Fibroblast of pulmonary artery (primary cell): Measurements from ENCODE around the gene EPS15.
"Not testable (repeated sequence)": the region's sequence is repeated elsewhere in the genome, so short reads cannot be mapped to it uniquely, and the experiment has no call there.

Experiments
- DNase-seq: peaks from one replicate; pipeline ENCODE4 v3.0.0-alpha.2; 2010; ENCODE audit warnings: low read depth
- H3K4me3 ChIP-seq: replicated peaks from 2 replicates; pipeline ENCODE4 v1.5.1; 2011; ENCODE audit warnings: low read depth, mild to moderate bottlenecking, control low read depth, low read length, moderate library complexity
- TF ChIP-seq, protein P1 (sequence below): IDR thresholded peaks from 2 replicates; pipeline ENCODE4 v1.5.1; 2011; ENCODE audit warnings: mild to moderate bottlenecking, control low read depth, low read length, inconsistent platforms; ENCODE audit errors: missing control alignments

EPS15 gene

DNA sequence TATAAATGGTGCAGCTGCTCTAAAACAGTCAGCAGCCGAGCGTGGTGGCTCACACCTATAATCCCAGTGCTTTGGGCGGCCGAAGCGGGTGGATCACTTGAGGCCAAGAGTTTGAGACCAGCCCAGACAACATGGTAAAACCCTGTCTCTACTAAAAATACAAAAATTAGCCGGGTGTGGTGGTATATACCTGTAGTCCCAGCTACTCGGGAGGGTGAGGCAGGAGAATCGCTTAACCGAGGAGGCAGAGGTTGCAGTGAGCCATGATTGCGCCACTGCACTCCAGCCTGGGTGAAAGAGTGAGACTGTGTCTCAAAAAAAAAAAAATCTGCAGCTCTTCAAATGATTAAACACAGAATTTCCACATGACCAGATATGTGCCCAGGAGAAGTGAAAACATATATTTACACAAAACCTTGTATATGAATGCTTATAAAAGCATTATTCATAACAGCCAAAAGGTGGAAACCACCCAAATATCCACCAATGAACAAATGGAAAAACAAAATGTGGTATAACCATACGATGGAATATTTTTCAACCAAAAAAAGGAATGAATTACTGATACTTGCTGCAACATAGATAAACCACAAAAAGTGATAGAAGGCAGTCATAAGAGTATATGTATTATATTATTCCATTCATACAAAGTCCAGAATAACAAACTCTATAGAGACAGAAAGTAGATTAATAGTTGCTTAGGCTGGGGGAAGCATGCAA is 14.1 kb downstream of the EPS15 start:
- DNase-seq = no peak
- H3K4me3 ChIP-seq = no peak overlapping the region
- TF ChIP-seq, protein P1, sequence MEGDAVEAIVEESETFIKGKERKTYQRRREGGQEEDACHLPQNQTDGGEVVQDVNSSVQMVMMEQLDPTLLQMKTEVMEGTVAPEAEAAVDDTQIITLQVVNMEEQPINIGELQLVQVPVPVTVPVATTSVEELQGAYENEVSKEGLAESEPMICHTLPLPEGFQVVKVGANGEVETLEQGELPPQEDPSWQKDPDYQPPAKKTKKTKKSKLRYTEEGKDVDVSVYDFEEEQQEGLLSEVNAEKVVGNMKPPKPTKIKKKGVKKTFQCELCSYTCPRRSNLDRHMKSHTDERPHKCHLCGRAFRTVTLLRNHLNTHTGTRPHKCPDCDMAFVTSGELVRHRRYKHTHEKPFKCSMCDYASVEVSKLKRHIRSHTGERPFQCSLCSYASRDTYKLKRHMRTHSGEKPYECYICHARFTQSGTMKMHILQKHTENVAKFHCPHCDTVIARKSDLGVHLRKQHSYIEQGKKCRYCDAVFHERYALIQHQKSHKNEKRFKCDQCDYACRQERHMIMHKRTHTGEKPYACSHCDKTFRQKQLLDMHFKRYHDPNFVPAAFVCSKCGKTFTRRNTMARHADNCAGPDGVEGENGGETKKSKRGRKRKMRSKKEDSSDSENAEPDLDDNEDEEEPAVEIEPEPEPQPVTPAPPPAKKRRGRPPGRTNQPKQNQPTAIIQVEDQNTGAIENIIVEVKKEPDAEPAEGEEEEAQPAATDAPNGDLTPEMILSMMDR = no peak

DNA sequence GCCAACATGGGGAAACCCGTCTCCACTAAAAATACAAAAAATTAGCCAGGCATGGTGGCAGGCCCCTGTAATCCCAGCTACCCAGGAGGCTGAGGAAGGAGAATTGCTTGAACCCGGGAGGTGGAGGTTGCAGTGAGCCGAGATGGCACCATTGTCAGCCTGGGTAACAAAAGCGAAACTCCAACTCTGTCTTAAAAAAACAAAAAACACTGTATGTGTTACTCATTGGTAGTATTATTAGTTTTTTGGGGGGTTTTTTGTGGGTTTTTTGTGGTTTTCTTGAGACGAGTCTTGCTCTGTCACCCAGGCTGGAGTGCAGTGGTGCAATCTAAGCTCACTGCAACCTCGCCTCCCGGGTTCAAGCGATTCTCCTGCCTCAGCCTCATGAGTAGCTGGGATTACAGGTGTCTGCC is 17.8 kb downstream of the EPS15 start:
- H3K4me3 ChIP-seq, DNase-seq: not testable (repeated sequence)

DNA sequence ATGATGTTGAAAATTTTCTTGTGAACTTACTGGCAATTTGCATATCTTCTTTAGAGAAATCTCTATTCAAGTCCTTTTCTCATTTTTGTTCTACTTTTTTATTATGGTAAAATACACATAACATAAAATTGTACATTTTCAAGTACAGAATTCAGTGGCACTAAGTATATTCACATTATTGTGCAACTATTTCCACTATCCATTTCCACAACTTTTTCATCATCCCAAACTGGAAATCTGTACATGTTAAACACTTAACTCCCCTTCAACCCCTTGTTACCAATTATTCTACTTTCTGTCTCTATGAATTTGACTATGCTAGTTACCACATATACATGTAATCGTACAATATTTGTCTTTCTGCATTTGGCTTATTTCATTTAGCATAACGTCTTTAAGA is 19.4 kb downstream of the EPS15 start:
- TF ChIP-seq, protein P1 = no peak
- no peak overlapping the region for H3K4me3 ChIP-seq
- DNase-seq = no peak

DNA sequence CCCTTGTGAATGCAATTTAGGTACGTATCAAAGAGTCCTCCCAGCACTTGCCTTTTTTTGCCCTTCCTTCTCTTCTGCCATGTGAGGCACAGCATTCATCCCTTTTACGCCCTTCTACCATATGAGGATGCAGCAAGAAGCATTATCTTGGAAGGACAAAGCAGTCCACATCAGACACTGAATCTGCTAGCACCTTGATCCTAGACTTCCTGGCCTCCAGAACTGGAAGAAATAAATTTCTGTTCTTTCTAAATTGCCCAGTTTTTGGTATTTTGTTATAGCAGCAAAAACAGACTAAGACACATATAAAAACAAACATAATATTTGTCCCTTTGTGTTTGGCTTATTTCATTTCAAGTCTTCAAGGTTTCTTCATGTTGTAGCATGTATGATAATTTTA is 20.1 kb downstream of the EPS15 start:
- DNase-seq = no peak
- no peak overlapping the region for H3K4me3 ChIP-seq
- TF ChIP-seq, protein P1 = no peak

DNA sequence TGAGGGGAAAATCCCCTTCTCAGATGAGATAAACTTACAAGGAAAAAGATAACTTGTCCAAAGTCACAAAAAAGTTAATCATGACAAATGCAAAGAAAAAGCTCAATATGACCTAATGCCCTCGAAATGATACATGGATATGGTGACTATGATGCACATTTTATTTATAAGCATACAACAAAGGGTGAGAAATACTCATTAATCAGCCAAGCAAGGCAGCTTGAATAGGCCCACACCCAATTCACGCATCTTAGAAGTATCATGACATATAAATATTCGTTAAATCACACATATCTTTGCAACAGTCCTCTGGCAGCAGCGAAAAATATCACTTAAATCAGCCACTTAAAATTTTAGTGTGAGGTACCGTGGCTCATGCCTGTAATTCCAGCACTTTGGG is 21.7 kb downstream of the EPS15 start:
- no peak overlapping the region for H3K4me3 ChIP-seq
- TF ChIP-seq, protein P1 = no peak
- DNase-seq = no peak

DNA sequence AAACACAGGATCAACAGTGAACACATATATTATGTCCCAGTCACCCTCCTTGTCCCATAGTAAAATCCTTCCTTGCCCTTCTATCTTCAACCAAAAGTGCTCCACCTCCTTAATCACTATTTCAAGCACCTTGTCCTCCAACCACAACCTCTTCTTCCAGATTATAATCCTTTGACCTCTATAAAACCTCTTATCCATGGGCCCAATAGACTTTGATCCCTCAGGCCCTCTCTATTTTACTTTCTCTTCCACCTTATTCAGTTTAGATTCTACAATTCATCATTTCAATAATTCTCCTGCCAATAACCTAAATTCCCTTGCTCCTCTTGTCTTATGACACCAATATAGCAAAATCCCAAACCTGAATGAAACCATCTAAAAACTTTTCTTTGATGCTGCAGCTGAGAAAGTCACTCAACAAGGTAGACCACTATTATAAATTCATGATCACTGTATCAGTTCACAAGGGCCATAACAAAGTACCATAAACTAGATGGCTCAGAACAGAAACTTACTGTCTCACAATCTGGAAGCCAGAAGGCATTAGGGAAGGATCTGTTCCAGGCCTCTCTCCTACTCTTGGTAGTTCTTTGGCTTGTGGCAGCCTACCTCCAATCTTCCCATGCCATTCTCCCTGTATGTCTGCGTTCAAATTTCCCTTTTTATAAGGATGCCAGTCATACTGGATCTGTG is 24.8 kb downstream of the EPS15 start:
- TF ChIP-seq, protein P1 = no peak

DNA sequence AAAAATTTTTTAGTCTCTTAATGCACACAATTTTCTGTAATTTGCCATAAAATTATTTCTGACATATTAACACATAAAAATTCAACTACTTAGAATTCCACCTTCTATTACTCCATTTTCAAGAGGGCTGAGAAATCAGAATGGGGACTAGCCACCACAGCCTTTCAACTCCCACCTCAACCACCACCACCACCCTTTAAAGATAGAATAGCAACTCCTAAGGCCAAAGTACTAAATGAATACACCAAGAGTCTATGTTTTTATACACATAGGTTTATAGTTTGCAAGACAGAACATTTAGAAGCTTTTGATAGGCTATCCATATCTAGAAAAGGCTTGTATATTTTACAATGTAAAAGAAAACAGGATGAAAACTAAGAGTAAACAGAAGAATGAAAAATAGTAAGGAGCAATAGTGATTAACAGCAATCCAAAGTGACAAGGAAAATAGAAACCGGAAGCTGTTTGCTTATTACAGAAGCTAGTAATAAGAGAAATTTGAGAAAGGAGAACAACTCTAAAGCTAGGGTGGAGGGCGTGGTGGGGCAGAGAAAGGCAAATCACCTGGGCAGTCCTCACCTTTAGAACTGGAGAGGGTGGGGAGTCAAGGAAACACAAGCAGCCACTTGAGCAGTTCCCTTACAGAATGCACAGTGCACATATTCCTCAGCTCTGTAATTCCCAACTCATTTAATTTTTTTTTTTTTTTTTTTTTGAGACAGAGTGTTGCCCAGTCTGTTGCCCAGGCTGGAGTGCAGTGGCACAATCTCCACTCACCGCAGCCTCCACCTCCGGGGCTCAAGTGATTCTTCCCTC is 27.7 kb downstream of the EPS15 start:
- no peak overlapping the region for H3K4me3 ChIP-seq
- DNase-seq = no peak
- TF ChIP-seq, protein P1 = no peak

More for the DNA sequence above, 24.8 kb downstream of the EPS15 start:
- no peak overlapping the region for H3K4me3 ChIP-seq
- DNase-seq = no peak
